H1 (cell line): ENCODE data around the gene PTGES.

Experiments used
- ATF3 ChIP-seq: IDR thresholded peaks from 2 replicates; pipeline ENCODE4 v1.6.1; 2011; ENCODE audit warnings: low read depth, mild to moderate bottlenecking, low read length; ENCODE audit not compliant: insufficient read depth
- CEBPB ChIP-seq: IDR thresholded peaks from 2 replicates; pipeline ENCODE4 v1.6.1; 2012; ENCODE audit warnings: low read depth, low read length
- CHD1 ChIP-seq: IDR thresholded peaks from 2 replicates; pipeline ENCODE4 v1.6.1; 2012; ENCODE audit warnings: low read depth, low read length, improper control_type of control experiment
- CREB1 ChIP-seq: IDR thresholded peaks from 2 replicates; pipeline ENCODE4 v1.6.1; 2012; ENCODE audit warnings: inconsistent platforms
- EP300 ChIP-seq, 2 experiments: IDR thresholded peaks; 1 replicate in 1 of 2; 2 replicates in 1 of 2; pipeline ENCODE4 v1.6.1; 2011 to 2012; ENCODE audit warnings: low read depth in 2 of 2, low read length in 2 of 2, mild to moderate bottlenecking in 2 of 2, borderline replicate concordance in 1 of 2, inconsistent platforms in 1 of 2, moderate library complexity in 1 of 2
- GABPA ChIP-seq: IDR thresholded peaks from 2 replicates; pipeline ENCODE4 v1.6.1; 2011; ENCODE audit warnings: mild to moderate bottlenecking, low read length, moderate library complexity, borderline replicate concordance; ENCODE audit not compliant: insufficient read depth
- JUND ChIP-seq: IDR thresholded peaks from 2 replicates; pipeline ENCODE4 v1.6.1; 2011; ENCODE audit warnings: mild to moderate bottlenecking, improper control_type of control experiment, low read length
- KDM5A ChIP-seq: fragments of 200-600 bp; IDR thresholded peaks from 2 replicates; pipeline ENCODE4 v1.7.1; 2012; ENCODE audit warnings: mild to moderate bottlenecking, low read length, inconsistent platforms, mixed read lengths
- POLR2A ChIP-seq, 2 experiments: IDR thresholded peaks; 1 replicate in 1 of 2; 2 replicates in 1 of 2; pipeline ENCODE4 v1.6.1; 2011; ENCODE audit warnings: low read depth in 2 of 2, low read length in 2 of 2, mild to moderate bottlenecking in 2 of 2; ENCODE audit errors: control extremely low read depth in 1 of 2
- RNF2 ChIP-seq: fragments of 200-900, 300-1000 bp; sonication (generic); IDR thresholded peaks from 2 replicates; pipeline ENCODE4 v1.7.1; 2016; ENCODE audit warnings: borderline replicate concordance, low read depth, mild to moderate bottlenecking, antibody characterized with exemption, low read length; ENCODE audit not compliant: poor library complexity, severe bottlenecking; ENCODE audit errors: missing control alignments
- SIN3A ChIP-seq, 2 experiments: IDR thresholded peaks in 1 of 2; conservative IDR thresholded peaks in 1 of 2; 2 replicates each; pipeline ENCODE4 v1.6.1; 2011 to 2012; ENCODE audit warnings: low read length in 2 of 2, improper control_type of control experiment in 1 of 2, low read depth in 1 of 2, mild to moderate bottlenecking in 1 of 2
- SP1 ChIP-seq: IDR thresholded peaks from 2 replicates; pipeline ENCODE4 v1.6.1; 2011; ENCODE audit warnings: low read depth, low read length
- TF ChIP-seq, protein P1 (sequence below), 3 experiments: IDR thresholded peaks; 1 replicate in 2 of 3; 2 replicates in 1 of 3; pipeline versions ENCODE4 v1.5.1 to v1.6.1; 2011; ENCODE audit warnings: low read length in 3 of 3, mild to moderate bottlenecking in 3 of 3, inconsistent platforms in 2 of 3, low read depth in 1 of 3, moderate library complexity in 1 of 3; ENCODE audit not compliant: insufficient read depth in 1 of 3; ENCODE audit errors: control extremely low read depth in 1 of 3

GRCh38 chr9:129749575-129749974 lies 3.3 kb downstream of the PTGES start:
- TF ChIP-seq POLR2A (IDR thresholded peaks at IDR 0.05; ENCODE audit: control extremely low read depth in 1 of 2, low read depth in 2 of 2, low read length in 2 of 2) = no peak
- TF ChIP-seq, protein P1, sequence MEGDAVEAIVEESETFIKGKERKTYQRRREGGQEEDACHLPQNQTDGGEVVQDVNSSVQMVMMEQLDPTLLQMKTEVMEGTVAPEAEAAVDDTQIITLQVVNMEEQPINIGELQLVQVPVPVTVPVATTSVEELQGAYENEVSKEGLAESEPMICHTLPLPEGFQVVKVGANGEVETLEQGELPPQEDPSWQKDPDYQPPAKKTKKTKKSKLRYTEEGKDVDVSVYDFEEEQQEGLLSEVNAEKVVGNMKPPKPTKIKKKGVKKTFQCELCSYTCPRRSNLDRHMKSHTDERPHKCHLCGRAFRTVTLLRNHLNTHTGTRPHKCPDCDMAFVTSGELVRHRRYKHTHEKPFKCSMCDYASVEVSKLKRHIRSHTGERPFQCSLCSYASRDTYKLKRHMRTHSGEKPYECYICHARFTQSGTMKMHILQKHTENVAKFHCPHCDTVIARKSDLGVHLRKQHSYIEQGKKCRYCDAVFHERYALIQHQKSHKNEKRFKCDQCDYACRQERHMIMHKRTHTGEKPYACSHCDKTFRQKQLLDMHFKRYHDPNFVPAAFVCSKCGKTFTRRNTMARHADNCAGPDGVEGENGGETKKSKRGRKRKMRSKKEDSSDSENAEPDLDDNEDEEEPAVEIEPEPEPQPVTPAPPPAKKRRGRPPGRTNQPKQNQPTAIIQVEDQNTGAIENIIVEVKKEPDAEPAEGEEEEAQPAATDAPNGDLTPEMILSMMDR (IDR thresholded peaks at IDR 0.05; ENCODE audit: control extremely low read depth in 1 of 3, insufficient read depth in 1 of 3, low read depth in 1 of 3, low read length in 3 of 3) = no peak
- no peak for TF ChIP-seq CHD1
- TF ChIP-seq KDM5A = no peak
- TF ChIP-seq SIN3A (conservative IDR thresholded peaks at IDR 0.05 in 1 of 2, IDR thresholded peaks at IDR 0.05 in 1 of 2; ENCODE audit: low read depth in 1 of 2, low read length in 2 of 2) = no peak
- TF ChIP-seq CEBPB = no peak
- TF ChIP-seq ATF3 = no peak
- TF ChIP-seq EP300 (IDR thresholded peaks at IDR 0.05; ENCODE audit: borderline replicate concordance in 1 of 2, low read depth in 2 of 2, low read length in 2 of 2) = no peak
- TF ChIP-seq RNF2 = no peak
- TF ChIP-seq GABPA = no peak
- no peak for TF ChIP-seq CREB1
- TF ChIP-seq JUND = no peak
- TF ChIP-seq SP1 = no peak
